ENCODE results near the gene GTF2E1.

The GTF2E1 gene

DNA sequence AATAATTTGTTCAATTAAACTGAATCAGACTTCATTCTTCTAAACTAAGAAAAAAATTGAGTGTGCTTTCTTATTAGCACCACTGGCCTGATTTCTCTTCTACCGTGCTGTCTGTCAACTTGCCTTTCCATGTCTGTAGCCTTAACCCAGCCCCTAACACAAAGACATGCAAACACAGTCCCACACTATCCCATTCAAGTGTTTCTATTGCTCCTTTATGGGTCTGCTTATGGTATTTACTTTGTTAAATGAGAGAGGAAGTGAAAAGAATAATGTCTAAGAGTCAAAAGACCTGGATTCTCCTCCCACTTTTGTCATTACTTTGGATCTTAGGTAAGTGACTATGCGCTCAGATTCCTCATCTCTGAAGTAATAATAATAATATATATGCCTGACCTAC lies 55.3 kb downstream of the GTF2E1 start:
- DNase-seq (ENCODE audit: low spot score) (no peak), FAIRE-seq (no peak)

DNA sequence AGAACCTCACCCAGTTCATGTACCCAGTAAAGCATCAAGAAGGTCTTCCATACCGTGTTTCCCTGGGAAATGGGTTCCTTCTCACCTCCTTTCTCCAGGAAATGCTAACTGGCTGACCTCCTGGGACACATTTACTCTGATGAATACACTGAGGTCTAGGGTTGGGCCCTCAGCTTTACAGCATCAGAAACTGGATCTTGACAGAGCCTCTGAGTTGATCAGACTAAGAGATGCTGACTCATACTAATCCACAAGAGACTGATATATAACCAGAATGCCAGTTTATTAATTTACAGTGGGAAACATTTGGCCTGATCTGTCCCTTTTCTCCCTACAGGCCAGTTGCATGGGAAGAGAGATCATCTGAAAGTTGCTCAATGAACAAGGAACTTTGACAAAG lies 55.8 kb downstream of the GTF2E1 start:
- DNase-seq (ENCODE audit: low spot score) (no peak), FAIRE-seq (no peak)

DNA sequence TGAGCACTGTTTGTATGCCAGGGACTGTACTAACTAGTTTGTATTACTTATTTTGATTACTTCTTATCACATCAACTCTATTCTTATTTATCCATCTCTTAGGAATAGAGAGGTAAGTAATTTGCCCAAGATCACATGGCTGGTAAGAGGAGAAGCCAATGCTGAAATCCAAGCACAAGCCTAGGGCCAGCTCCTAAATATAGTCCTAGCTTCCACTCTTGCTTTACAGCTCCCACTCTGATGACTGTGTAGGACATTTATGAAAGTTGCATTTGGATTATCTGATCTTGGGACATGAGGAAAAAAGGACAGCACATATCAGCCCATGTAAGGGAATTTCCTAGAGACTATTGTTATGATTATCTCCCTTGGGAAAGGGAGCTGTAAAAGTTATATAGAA lies 58.1 kb downstream of the GTF2E1 start:
- FAIRE-seq (no peak), DNase-seq (ENCODE audit: low spot score) (no peak)

DNA sequence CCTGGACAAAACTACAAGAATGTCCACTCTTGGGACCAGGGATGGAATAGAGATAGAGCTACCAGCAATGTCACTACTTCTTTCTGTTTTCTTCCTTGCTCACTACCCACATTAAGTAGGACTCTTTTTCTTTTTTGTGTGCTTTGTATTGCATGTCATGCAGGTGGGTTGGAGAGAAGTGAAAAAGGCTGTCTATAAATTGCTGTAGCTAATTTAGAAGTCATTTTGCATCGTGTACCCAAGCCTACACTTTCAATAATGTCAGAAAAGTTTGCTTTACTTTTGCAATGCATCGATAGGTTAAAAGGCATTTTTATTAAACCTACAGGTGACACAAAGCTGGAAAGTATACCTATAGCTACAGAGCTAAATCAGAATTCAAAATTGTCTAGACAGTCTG lies 58.9 kb downstream of the GTF2E1 start:
- DNase-seq (ENCODE audit: low spot score) (no peak), FAIRE-seq (no peak)

DNA sequence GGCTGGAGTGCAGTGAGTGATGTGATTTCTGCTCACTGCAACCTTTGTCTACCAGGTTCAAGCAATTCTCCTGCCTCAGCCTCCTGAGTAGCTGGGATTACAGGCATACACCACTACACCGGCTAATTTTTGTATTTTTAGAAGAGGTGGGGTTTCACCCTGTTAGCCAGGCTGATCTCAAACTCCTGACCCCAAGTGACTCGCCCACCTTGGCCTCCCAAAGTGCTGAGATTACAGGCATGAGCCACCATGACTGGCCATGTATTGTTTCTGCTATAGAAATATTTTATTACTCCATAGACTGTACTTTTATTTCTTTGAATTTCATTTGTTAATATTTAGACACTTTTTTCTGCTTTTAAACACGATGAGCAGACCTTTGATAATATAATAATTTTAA lies 60.4 kb downstream of the GTF2E1 start:
- no peak for DNase-seq (ENCODE audit: low spot score)
- FAIRE-seq: no peak

DNA sequence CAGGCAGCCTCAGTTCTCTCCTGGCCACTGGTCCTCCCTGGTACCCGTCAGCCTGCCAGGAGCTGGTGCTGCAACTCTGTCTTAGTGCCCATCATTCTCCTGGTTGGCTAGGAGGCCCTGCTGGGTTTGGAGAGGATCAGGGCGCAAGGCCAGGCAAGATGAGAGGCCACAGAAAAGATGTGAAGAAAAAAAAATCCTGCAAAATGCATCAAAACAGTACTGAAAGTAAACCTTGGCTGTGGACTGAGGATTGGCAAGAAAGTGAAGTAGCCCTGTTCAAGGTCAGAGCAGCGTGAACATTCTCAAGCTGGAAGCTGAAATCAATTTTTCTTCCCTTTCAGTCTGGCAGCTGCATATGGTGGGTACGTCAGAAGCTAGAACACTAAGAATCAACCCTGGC lies 74.2 kb downstream of the GTF2E1 start:
- DNase-seq (ENCODE audit: low spot score) (no peak), FAIRE-seq (no peak)

DNA sequence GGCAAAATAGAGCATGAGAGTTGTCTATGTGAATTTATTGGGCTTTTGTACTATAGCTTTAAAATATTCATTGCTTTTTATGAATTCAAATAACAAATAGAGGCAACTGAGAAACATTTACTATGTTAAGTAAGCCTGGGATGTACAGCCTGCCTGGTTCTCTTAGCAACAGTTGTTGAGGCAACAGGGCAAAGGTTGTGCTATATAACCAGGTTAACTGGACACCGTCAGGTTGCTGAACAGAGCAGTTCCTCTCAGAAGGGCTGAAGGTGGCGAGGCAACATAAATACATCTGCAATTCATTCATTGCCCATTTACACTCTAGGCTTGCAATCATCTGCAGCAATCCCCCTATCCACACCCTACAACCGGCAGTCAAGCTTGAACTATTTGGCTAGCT lies 78.2 kb downstream of the GTF2E1 start:
- DNase-seq (ENCODE audit: low spot score): no peak
- FAIRE-seq: no peak

DNA sequence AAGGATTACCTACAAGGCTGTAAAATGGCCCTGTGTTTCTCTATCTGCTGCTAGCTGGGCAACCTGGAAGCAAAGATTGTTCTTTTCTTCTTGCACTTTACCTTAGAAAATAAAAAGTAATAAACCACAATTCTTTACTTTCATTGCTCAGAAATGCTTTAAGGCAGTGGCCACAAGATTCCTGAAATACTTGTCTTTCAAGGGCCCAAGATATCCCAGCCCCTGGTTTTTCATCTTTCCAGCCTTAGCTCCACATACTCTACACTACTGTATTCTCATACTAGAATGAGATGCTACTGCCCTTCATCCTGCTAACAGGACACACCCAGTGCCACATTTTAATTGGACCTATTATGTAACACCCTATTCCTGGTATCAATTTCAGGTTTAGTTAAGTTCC lies 78.9 kb downstream of the GTF2E1 start:
- DNase-seq (ENCODE audit: low spot score): no peak
- no peak for FAIRE-seq

DNA sequence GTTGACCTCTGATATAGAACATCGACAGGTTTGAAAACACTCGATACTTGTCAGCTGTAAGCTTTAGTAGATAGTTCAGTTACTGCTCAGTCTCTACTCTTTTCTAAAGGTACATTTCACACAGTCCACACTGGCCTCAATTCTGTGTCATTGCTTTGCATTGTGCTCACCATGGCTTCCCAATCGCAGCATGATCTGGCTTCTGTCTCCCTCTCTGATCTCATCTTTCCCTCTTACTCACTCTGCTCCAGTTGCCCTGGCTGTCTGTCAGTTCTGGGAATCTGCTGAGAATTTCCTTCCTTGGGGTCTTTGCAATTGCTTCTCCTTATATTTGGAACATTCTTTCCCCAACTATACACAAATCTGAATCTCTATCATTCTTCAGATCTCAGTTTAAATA lies 80.6 kb downstream of the GTF2E1 start:
- DNase-seq (ENCODE audit: low spot score) (no peak), FAIRE-seq (no peak)

DNA sequence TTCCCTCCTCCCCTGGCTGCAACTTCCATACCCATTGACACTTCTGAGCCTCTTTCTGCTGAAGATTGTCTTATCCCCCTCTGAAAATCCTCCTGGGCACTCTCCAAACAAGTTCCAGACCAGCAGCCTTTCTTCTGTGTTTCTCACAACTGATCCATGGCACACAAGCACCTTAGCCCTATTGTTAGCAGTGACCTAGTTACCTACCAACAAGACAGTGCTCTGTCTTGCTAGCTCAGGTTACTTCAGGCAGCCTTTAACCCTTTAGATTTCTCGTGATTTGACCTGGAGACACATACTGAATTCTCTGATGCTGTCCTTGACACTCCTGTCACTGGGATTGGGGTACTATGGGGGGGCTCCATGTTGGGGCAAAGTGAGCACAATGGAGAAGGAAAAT lies 82.1 kb downstream of the GTF2E1 start:
- FAIRE-seq: no peak
- DNase-seq (ENCODE audit: low spot score): no peak

DNA sequence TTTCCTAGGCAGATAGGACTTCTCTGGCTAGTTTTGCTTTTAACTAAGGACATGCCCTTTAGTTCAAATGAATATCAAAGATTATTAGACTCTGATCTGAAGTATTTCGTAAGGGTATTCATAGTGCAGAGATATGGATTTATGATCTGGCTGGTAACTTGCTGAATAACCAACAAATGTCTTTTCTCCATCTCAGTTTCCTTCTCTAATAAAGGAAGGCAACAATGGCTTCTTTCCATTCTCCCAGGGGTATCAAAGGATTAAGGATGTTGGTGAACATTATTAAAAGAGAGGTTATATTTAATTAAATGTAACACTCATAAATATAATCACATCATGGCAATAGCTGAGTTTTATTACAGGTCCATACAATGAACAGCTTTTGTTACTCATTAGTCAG lies 86.3 kb downstream of the GTF2E1 start:
- no peak for FAIRE-seq

DNA sequence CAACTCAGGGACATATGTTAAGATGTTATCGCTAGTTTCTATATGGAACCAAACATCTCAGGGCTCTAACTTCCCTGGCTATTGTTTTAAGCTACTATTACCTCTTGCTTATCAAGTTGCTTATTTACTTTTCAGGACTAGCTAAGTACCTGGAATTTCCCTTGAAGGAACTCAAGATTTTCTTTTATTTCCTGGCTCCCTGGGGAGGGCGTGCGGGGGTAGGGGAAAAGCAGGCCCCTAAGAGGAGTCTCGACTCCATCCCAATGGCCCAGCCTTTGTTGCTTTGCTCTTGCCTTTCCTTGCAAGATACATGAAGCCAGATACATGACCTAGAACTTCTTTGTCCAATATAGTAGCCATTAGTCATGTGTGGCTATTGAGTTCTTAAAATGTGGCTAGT lies 88.5 kb downstream of the GTF2E1 start:
- no peak for DNase-seq (ENCODE audit: low spot score)
- FAIRE-seq: no peak

More for the DNA sequence above, 86.3 kb downstream of the GTF2E1 start:
- no peak for DNase-seq (ENCODE audit: low spot score)

All from RCC 7860 (cell line).